HEK293 (cell line): ENCODE data around the gene ABCG4.

Experiments
- BCL11B ChIP-seq: fragments of 450-650 bp; formaldehyde crosslinking; IDR thresholded peaks from 2 replicates; pipeline ENCODE4 v1.5.1; 2016; ENCODE audit warnings: low read depth, missing biosample characterization, missing genetic modification characterization
- SCRT2 ChIP-seq: fragments of 450-650 bp; formaldehyde crosslinking; IDR thresholded peaks from 2 replicates; pipeline ENCODE4 v1.5.1; 2016; ENCODE audit warnings: missing biosample characterization, missing genetic modification characterization
- SETDB1 ChIP-seq: IDR thresholded peaks from one replicate; pipeline ENCODE4 v1.6.1; 2017; ENCODE audit warnings: mild to moderate bottlenecking, low read length, moderate library complexity, mixed read lengths; ENCODE audit not compliant: insufficient read length
- YY2 ChIP-seq: fragments of 450-650 bp; formaldehyde crosslinking; IDR thresholded peaks from 2 replicates; pipeline ENCODE4 v1.5.1; 2016; ENCODE audit warnings: missing biosample characterization, missing genetic modification characterization
- ZEB2 ChIP-seq: fragments of 450-650 bp; formaldehyde crosslinking; IDR thresholded peaks from 2 replicates; pipeline ENCODE4 v1.5.1; 2016; ENCODE audit warnings: missing biosample characterization, missing genetic modification characterization
- ZIC2 ChIP-seq: fragments of 450-650 bp; formaldehyde crosslinking; IDR thresholded peaks from 2 replicates; pipeline ENCODE4 v1.5.1; 2016; ENCODE audit warnings: missing biosample characterization, missing genetic modification characterization
- ZNF112 ChIP-seq: fragments of 450-650 bp; formaldehyde crosslinking; IDR thresholded peaks from 2 replicates; pipeline ENCODE4 v1.5.0; 2017; ENCODE audit warnings: missing biosample characterization, missing genetic modification characterization
- ZNF140 ChIP-seq: fragments of 450-650 bp; formaldehyde crosslinking; IDR thresholded peaks from 2 replicates; pipeline ENCODE4 v1.5.1; 2016; ENCODE audit warnings: missing biosample characterization, missing genetic modification characterization
- ZNF174 ChIP-seq: fragments of 450-650 bp; formaldehyde crosslinking; IDR thresholded peaks from 2 replicates; pipeline ENCODE4 v1.5.0; 2017; ENCODE audit warnings: missing biosample characterization, mild to moderate bottlenecking, missing genetic modification characterization
- ZNF2 ChIP-seq: fragments of 450-650 bp; formaldehyde crosslinking; IDR thresholded peaks from 2 replicates; pipeline ENCODE4 v1.5.1; 2016; ENCODE audit warnings: missing biosample characterization, missing genetic modification characterization
- ZNF214 ChIP-seq: fragments of 450-650 bp; formaldehyde crosslinking; IDR thresholded peaks from 2 replicates; pipeline ENCODE4 v1.5.1; 2017; ENCODE audit warnings: missing biosample characterization, mild to moderate bottlenecking, missing genetic modification characterization, borderline replicate concordance
- ZNF548 ChIP-seq: fragments of 450-650 bp; formaldehyde crosslinking; IDR thresholded peaks from 2 replicates; pipeline ENCODE4 v1.5.1; 2016; ENCODE audit warnings: missing biosample characterization, missing genetic modification characterization
- ZNF623 ChIP-seq: fragments of 450-650 bp; formaldehyde crosslinking; IDR thresholded peaks from 2 replicates; pipeline ENCODE4 v1.5.1; 2016; ENCODE audit warnings: missing biosample characterization, missing genetic modification characterization
- ZNF626 ChIP-seq: fragments of 450-650 bp; sonication (Bioruptor Pico); formaldehyde crosslinking; IDR thresholded peaks from 2 replicates; pipeline ENCODE4 v1.5.1; 2018; ENCODE audit warnings: missing biosample characterization, missing genetic modification characterization, inconsistent platforms
- ZNF792 ChIP-seq: fragments of 450-650 bp; formaldehyde crosslinking; IDR thresholded peaks from 2 replicates; pipeline ENCODE4 v1.5.1; 2016; ENCODE audit warnings: missing biosample characterization, missing genetic modification characterization
- ZNF830 ChIP-seq: fragments of 450-650 bp; IDR thresholded peaks from 2 replicates; pipeline ENCODE4 v1.5.0; 2018; ENCODE audit warnings: missing biosample characterization, missing genetic modification characterization, low read depth, mild to moderate bottlenecking, moderate library complexity
- TF ChIP-seq, protein P1 (sequence below): fragments of 450-650 bp; formaldehyde crosslinking; IDR thresholded peaks from 2 replicates; pipeline ENCODE4 v1.5.1; 2017; ENCODE audit warnings: missing biosample characterization, missing genetic modification characterization
- TF ChIP-seq, protein P2 (sequence below): fragments of 450-650 bp; formaldehyde crosslinking; IDR thresholded peaks from 2 replicates; pipeline ENCODE4 v1.5.1; 2016; ENCODE audit warnings: missing biosample characterization, missing genetic modification characterization
- TF ChIP-seq, protein P3 (sequence below): fragments of 450-650 bp; formaldehyde crosslinking; IDR thresholded peaks from 2 replicates; pipeline ENCODE4 v1.5.1; 2017; ENCODE audit warnings: missing biosample characterization, missing genetic modification characterization
- TF ChIP-seq, protein P4 (sequence below): IDR thresholded peaks from 2 replicates; pipeline ENCODE4 v1.6.1; 2011; ENCODE audit warnings: mild to moderate bottlenecking, low read depth, low read length, borderline replicate concordance
- TF ChIP-seq, protein P5 (sequence below): fragments of 450-650 bp; formaldehyde crosslinking; IDR thresholded peaks from 2 replicates; pipeline ENCODE4 v1.5.1; 2016; ENCODE audit warnings: missing biosample characterization, missing genetic modification characterization
- TF ChIP-seq, protein P6 (sequence below): fragments of 450-650 bp; formaldehyde crosslinking; IDR thresholded peaks from 2 replicates; pipeline ENCODE4 v1.5.1; 2017; ENCODE audit warnings: missing biosample characterization, missing genetic modification characterization
- TF ChIP-seq, protein P7 (sequence below): fragments of 450-650 bp; formaldehyde crosslinking; IDR thresholded peaks from 2 replicates; pipeline ENCODE4 v1.5.1; 2016; ENCODE audit warnings: missing biosample characterization, missing genetic modification characterization, low read depth

Gene ABCG4

DNA sequence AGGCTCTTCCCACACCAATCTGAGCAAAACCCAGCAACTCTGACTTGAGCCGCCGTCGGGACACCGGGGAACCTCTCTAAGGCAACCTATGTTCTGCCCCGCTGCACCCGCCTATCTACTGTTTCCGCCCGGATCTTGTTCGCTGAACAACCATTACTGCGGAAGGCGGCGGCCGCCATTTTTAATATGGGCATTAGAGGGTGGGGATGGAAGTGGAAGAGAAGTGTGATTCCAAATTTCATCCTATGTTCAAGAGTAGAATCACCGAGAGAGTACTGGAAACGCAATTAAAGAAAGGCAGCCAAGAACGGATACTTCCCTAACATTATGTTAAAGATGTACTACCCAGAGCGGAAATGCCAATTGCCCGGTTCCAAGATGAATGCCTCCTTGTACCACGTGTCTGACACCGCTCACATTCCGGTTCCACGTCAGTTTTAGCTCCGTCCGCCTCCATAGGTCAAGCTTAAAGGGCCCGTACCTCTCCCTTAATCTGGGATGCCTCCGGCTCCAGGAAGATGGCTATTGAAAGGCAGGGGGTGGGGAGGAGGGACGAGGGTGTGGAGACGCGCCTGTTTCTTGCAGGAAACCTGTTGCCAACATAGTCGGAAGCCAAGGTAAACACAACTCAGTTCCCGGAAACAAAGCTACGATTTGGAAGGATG is 47.0 kb upstream of the ABCG4 start, which contains the start of gene DPAGT1 (continued):
- TF ChIP-seq, protein P1, sequence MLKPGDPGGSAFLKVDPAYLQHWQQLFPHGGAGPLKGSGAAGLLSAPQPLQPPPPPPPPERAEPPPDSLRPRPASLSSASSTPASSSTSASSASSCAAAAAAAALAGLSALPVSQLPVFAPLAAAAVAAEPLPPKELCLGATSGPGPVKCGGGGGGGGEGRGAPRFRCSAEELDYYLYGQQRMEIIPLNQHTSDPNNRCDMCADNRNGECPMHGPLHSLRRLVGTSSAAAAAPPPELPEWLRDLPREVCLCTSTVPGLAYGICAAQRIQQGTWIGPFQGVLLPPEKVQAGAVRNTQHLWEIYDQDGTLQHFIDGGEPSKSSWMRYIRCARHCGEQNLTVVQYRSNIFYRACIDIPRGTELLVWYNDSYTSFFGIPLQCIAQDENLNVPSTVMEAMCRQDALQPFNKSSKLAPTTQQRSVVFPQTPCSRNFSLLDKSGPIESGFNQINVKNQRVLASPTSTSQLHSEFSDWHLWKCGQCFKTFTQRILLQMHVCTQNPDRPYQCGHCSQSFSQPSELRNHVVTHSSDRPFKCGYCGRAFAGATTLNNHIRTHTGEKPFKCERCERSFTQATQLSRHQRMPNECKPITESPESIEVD (tag by site-specific recombination) = no peak
- TF ChIP-seq ZNF626 (tag by site-specific recombination) (no peak), ZNF174 (tag by site-specific recombination) (no peak), ZNF2 (tag by site-specific recombination) (no peak; the same call in 1 of the 2 replicates), ZNF214 (tag by site-specific recombination) (no peak), ZNF112 (no peak), ZNF623 (tag by site-specific recombination) (no peak), ZNF792 (tag by site-specific recombination) (no peak), YY2 (tag by site-specific recombination) (peak; percentile 90), ZIC2 (tag by site-specific recombination) (no peak), SCRT2 (tag by site-specific recombination) (peak; percentile 99), ZNF830 (tag by site-specific recombination) (no peak), ZNF548 (tag by site-specific recombination) (no peak), SETDB1 (no peak), ZNF140 (tag by site-specific recombination) (no peak), BCL11B (tag by site-specific recombination) (no peak), ZEB2 (tag by site-specific recombination) (peak; percentile 94)
- TF ChIP-seq, protein P2, sequence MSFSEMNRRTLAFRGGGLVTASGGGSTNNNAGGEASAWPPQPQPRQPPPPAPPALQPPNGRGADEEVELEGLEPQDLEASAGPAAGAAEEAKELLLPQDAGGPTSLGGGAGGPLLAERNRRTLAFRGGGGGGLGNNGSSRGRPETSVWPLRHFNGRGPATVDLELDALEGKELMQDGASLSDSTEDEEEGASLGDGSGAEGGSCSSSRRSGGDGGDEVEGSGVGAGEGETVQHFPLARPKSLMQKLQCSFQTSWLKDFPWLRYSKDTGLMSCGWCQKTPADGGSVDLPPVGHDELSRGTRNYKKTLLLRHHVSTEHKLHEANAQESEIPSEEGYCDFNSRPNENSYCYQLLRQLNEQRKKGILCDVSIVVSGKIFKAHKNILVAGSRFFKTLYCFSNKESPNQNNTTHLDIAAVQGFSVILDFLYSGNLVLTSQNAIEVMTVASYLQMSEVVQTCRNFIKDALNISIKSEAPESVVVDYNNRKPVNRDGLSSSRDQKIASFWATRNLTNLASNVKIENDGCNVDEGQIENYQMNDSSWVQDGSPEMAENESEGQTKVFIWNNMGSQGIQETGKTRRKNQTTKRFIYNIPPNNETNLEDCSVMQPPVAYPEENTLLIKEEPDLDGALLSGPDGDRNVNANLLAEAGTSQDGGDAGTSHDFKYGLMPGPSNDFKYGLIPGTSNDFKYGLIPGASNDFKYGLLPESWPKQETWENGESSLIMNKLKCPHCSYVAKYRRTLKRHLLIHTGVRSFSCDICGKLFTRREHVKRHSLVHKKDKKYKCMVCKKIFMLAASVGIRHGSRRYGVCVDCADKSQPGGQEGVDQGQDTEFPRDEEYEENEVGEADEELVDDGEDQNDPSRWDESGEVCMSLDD = 0 out of 2 replicates have a peak, but pooled peaks have one; percentile 40
- TF ChIP-seq, protein P3, sequence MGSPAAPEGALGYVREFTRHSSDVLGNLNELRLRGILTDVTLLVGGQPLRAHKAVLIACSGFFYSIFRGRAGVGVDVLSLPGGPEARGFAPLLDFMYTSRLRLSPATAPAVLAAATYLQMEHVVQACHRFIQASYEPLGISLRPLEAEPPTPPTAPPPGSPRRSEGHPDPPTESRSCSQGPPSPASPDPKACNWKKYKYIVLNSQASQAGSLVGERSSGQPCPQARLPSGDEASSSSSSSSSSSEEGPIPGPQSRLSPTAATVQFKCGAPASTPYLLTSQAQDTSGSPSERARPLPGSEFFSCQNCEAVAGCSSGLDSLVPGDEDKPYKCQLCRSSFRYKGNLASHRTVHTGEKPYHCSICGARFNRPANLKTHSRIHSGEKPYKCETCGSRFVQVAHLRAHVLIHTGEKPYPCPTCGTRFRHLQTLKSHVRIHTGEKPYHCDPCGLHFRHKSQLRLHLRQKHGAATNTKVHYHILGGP (tag by site-specific recombination) = no peak
- TF ChIP-seq, protein P4, sequence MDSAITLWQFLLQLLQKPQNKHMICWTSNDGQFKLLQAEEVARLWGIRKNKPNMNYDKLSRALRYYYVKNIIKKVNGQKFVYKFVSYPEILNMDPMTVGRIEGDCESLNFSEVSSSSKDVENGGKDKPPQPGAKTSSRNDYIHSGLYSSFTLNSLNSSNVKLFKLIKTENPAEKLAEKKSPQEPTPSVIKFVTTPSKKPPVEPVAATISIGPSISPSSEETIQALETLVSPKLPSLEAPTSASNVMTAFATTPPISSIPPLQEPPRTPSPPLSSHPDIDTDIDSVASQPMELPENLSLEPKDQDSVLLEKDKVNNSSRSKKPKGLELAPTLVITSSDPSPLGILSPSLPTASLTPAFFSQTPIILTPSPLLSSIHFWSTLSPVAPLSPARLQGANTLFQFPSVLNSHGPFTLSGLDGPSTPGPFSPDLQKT = no peak; the same call in 1 of the 2 replicates
- TF ChIP-seq, protein P5, sequence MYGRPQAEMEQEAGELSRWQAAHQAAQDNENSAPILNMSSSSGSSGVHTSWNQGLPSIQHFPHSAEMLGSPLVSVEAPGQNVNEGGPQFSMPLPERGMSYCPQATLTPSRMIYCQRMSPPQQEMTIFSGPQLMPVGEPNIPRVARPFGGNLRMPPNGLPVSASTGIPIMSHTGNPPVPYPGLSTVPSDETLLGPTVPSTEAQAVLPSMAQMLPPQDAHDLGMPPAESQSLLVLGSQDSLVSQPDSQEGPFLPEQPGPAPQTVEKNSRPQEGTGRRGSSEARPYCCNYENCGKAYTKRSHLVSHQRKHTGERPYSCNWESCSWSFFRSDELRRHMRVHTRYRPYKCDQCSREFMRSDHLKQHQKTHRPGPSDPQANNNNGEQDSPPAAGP (tag by site-specific recombination) = peak; percentile 31; the same call in 1 of the 2 replicates
- TF ChIP-seq, protein P6, sequence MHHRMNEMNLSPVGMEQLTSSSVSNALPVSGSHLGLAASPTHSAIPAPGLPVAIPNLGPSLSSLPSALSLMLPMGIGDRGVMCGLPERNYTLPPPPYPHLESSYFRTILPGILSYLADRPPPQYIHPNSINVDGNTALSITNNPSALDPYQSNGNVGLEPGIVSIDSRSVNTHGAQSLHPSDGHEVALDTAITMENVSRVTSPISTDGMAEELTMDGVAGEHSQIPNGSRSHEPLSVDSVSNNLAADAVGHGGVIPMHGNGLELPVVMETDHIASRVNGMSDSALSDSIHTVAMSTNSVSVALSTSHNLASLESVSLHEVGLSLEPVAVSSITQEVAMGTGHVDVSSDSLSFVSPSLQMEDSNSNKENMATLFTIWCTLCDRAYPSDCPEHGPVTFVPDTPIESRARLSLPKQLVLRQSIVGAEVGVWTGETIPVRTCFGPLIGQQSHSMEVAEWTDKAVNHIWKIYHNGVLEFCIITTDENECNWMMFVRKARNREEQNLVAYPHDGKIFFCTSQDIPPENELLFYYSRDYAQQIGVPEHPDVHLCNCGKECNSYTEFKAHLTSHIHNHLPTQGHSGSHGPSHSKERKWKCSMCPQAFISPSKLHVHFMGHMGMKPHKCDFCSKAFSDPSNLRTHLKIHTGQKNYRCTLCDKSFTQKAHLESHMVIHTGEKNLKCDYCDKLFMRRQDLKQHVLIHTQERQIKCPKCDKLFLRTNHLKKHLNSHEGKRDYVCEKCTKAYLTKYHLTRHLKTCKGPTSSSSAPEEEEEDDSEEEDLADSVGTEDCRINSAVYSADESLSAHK = no peak
- TF ChIP-seq, protein P7, sequence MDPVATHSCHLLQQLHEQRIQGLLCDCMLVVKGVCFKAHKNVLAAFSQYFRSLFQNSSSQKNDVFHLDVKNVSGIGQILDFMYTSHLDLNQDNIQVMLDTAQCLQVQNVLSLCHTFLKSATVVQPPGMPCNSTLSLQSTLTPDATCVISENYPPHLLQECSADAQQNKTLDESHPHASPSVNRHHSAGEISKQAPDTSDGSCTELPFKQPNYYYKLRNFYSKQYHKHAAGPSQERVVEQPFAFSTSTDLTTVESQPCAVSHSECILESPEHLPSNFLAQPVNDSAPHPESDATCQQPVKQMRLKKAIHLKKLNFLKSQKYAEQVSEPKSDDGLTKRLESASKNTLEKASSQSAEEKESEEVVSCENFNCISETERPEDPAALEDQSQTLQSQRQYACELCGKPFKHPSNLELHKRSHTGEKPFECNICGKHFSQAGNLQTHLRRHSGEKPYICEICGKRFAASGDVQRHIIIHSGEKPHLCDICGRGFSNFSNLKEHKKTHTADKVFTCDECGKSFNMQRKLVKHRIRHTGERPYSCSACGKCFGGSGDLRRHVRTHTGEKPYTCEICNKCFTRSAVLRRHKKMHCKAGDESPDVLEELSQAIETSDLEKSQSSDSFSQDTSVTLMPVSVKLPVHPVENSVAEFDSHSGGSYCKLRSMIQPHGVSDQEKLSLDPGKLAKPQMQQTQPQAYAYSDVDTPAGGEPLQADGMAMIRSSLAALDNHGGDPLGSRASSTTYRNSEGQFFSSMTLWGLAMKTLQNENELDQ (tag by site-specific recombination) = no peak
